Measurements from ENCODE around the gene POLR1F. TPM values are rescaled to one million over a fixed set of nuclear protein-coding genes. Genes with fewer than 3 reads are reported as not detected.

Gene POLR1F
- total RNA-seq: 21.0 and 22.4 TPM in 2 replicates

GRCh38 chr7:19708397-19709248 is at the start of gene POLR1F:
Gene POLR1F (minus strand): TSS chr7:19709037. CDS start chr7:19709016, 21 bp downstream.

Other genes with a start within 250 kb of the POLR1F start
- gene TMEM196, start 64.6 kb upstream of the POLR1F start, total RNA-seq: not detected in 2 replicates

Data from mammary microvascular endothelial cell (primary cell).